8988T (cell line): Measurements from ENCODE around the gene ITGA7.
A peak's percentile ranks its signal among the peaks of the same experiment; 100 is the strongest.

Experiments used
- DNase-seq: peaks from one replicate; pipeline ENCODE4 v3.0.0; 2011

ITGA7 gene

GRCh38 chr12:55733021-55733555, 25.4 kb upstream of the ITGA7 start:
- DNase-seq, result no peak

DNA sequence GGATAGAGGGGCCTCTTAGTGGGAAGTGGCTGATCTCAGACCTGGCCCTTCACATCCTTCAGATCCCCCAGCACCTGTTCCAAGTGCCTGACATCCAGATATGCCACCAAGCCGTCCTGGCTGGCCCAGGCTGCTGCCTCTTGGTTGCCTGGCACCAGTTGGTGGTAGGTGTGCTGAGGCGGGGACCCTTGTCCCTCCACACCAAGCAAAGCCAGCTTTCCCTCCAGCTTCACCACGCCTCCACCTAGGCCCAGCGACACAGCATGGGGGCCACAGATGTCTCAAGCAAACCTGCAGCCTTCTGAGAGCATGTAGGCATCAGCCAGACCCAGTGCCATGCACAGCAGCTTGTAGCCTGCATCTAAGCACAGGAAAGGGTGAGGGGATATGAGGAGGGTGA, 24.6 kb upstream of the ITGA7 start:
- DNase-seq, result no peak

GRCh38 chr12:55729819-55730818, 22.4 kb upstream of the ITGA7 start:
- no peak for DNase-seq

GRCh38 chr12:55728939-55729818, 21.5 kb upstream of the ITGA7 start, which contains the start of gene CD63:
Gene CD63 (minus strand): TSS chr12:55729009. CDS start chr12:55728341, 668 bp downstream.
- DNase-seq, result peak; percentile 94

- DNase-seq, result no peak
Observed at GRCh38 chr12:55728186-55728938, 20.7 kb upstream of the ITGA7 start.

GRCh38 chr12:55727643-55728185, 20.0 kb upstream of the ITGA7 start:
- DNase-seq, result no peak

DNA sequence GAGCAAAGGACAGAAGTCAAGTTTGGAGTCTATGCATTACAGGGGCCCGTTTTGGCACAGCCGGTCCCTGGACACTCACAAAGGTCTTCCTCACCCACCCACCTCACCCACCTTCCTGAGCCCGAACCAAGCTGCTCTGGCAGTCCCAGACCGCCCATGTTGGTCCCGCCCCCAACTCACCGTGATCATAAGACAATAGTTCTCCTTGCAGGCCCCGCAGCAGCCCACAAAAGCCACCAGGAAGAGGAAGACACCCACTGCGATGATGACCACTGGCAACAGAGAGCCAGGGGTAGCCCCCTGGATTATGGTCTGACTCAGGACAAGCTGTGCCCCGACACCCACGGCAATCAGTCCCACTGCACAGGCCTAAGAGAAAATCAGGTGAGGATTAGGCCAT, 19.3 kb upstream of the ITGA7 start:
- DNase-seq, result no peak

GRCh38 chr12:55725556-55725955, 17.9 kb upstream of the ITGA7 start:
- no peak for DNase-seq

- no peak for DNase-seq
Observed at GRCh38 chr12:55724940-55725309, 17.2 kb upstream of the ITGA7 start.

DNA sequence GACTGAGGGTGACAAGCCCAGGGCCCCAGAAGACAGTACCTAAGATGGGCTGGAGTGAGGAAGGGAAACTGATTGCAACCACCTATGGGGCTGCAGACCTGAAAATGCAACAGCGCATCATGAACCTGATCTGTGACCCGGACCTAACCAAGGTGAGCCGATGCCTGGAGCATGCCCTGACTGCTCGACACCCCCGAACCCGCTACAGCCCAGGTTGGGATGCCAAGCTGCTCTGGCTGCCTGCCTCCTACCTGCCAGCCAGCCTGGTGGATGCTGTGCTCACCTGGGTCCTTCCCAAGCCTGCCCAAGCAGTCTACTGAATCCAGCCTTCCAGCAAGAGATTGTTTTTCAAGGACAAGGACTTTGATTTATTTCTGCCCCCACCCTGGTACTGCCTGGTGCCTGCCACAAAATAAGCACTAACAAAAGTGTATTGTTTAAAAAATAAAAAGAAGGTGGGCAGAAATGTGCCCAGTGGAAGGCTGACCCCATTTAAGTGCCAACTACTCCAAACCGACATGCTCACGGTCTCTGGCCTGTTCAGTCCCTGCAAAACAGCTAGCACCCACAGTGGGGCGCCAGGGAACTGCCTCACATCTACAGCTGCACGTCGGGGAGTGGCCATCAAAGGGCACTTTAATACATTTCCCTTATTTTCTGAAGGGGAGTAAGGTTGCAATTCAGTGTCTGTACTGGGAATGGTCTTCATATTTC, 16.7 kb upstream of the ITGA7 start:
- no peak for DNase-seq

DNA sequence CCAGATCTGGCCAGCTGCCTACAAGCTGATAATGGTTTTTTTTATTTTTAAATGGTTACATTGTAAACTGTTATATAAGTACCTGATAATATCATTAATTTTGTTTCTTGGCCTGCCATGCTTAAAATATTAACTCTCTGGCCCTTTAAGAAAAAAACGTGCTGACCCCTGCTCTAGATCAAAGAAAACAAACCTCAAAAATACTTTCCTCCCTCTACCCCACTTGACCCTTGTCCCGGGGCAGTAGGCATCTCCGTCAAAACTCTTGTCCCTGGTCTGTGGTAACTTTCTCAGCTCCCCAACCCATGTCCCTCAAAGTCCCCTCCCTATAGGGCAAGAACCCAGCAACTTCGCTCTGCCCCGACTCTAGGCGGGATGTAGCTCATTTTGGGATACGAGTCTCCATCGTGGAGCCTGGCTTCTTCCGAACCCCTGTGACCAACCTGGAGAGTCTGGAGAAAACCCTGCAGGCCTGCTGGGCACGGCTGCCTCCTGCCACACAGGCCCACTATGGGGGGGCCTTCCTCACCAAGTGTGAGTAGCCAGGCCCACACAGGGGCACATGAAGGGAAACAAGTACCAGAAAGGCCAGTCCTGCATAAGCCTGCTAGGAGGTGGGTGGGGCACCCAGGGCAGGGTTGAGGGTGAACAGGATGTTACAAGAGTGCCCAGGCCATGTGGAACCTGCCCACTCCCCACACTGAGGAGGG, 16.0 kb upstream of the ITGA7 start:
- no peak for DNase-seq

DNA sequence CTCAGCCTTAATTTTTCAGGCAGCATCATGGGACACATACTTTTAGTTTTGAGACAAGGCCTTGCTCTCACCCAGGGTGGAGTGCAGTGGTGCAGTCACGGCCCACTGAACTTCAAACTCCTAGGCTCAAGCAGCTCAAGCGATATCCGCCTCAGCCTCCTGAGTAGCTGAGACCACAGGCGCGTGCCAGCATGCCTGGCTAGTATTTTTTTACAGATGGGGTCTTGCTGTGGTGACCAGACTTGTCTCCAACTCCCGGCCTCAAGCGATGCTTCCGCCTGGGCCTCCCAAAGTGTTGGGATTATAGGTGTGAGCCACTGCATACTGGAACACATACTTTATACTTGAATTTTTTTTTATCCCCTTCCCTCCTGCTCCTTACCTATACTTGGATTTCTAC, 15.2 kb upstream of the ITGA7 start:
- no peak for DNase-seq

GRCh38 chr12:55721601-55722213, 14.0 kb upstream of the ITGA7 start:
- no peak for DNase-seq

DNA sequence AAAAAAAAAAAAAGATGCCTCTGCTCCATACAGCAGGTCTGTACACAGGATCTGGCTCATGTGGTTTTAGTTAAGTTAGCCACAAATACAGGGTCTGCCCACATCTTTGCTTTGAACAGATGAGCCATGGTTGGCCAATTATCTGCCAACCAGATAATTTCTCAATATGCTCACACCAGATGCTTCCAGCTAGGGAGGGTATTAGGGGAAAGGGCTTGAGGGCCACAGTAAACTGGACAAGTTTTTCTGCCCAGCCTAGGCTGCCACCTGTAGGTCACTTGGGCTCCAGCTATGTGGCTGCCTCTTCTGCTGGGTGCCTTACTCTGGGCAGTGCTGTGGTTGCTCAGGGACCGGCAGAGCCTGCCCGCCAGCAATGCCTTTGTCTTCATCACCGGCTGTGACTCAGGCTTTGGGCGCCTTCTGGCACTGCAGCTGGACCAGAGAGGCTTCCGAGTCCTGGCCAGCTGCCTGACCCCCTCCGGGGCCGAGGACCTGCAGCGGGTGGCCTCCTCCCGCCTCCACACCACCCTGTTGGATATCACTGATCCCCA, 13.3 kb upstream of the ITGA7 start:
- DNase-seq, result peak; percentile 70

GRCh38 chr12:55720071-55720564, 12.4 kb upstream of the ITGA7 start, which contains the start of gene RDH5:
Gene RDH5 (plus strand): TSS chr12:55720393. CDS start chr12:55721185, 792 bp downstream.
- no peak for DNase-seq

GRCh38 chr12:55719371-55719770, 11.7 kb upstream of the ITGA7 start:
- DNase-seq, result no peak

DNA sequence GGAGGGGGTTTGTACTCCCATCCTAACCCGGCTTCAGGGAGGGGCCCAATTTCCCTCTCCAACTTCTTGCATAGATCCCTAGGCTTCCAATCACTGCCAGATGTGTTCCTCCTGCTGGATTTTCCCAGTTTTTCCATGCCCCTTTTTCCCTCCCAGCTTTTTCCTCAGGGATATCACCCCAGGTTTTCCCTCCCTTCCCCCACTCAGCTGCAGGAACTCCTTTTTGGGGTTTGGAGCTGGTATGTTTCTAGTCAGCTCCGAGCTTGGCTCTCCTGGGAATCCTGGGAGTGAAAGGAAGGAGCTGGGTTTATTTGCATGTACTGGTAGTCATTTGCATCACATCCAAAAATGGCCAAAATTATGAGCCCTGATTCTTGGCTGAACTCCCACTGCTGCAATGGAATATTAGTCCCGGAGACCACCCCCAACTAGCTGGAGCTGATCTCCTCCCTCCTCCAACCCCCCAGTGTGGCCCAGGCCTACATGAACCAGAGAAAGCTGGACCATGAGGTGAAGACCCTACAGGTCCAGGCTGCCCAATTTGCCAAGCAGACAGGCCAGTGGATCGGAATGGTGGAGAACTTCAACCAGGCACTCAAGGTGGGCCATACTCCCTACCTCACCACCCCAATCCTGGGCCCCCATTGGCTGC, 11.0 kb upstream of the ITGA7 start:
- no peak for DNase-seq

DNA sequence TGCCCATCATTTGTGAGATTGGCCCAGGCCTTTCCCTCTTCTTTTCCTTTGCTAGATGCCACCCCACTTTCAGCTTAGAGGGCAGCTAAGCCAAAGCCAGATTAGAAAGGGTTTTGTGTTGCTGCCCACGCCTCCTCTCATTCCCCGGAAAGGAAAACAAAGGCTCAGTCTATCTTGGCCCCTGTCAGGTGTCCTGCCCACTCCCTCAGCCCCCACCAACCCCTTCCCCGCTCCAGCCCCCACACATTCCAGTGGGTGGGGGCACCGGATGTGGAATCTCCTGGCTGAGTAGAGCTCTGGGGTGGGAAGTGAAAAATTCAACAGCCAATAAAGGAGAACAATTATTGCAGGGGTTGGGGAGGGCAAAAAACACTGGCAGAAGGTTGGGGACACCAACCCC, 10.3 kb upstream of the ITGA7 start:
- no peak for DNase-seq
